GM12878 (cell line): Measurements from ENCODE around the gene SGCD. TPM values are rescaled to one million over a fixed set of nuclear protein-coding genes. Genes with fewer than 3 reads are reported as not detected.

Experiments
- ATAC-seq: fragments of 200-7000 bp; cut with Tn5 transposase; 3 replicates; pipeline ENCODE4 v1.9.1; 2020; ENCODE audit warnings: mild to moderate bottlenecking, moderate library complexity
- BruUV-seq: library from RNA; stranded (reverse); fragments of 400-500 nt; replicated peaks from 2 replicates; lab custom pipeline; 2021; lab: Mats Ljungman, UMichigan
- CTCF ChIA-PET: fragments of 300-600 bp; sonication (Branson Sonifier 250); formaldehyde crosslinking; extraction: SDS; loops from one replicate; lab custom pipeline; 2021; ENCODE audit warnings: inconsistent platforms; lab: Yijun Ruan, JAX
- POLR2A ChIA-PET: fragments of 350-600 bp; formaldehyde crosslinking; extraction: SDS; loops from one replicate; lab custom pipeline; 2021; ENCODE audit warnings: inconsistent platforms; lab: Charles Lee
- RAD21 ChIA-PET: fragments of 300-600 bp; sonication (Branson Sonifier 250); formaldehyde crosslinking; loops from one replicate; lab custom pipeline; 2023; ENCODE audit warnings: antibody characterized with exemption; ENCODE audit not compliant: unreplicated experiment; lab: Charles Lee
- SMC1A ChIA-PET: fragments of 300-600 bp; sonication (Branson Sonifier 250); formaldehyde crosslinking; loops from one replicate; lab custom pipeline; 2023; ENCODE audit not compliant: unreplicated experiment, uncharacterized antibody; lab: Charles Lee
- DNase-seq: peaks from one replicate; pipeline ENCODE4 v3.0.0-alpha.2; 2011; ENCODE audit warnings: low read depth, low spot score
- FAIRE-seq: peaks from 3 replicates; lab custom pipeline; 2011; peaks lifted over from hg19 to GRCh38; lab: Jason Lieb, UNC
- H2AFZ ChIP-seq: 2 replicates; pipeline ENCODE4 v1.6.0; 2011; ENCODE audit warnings: low read depth, low read length, control low read depth; ENCODE audit not compliant: control insufficient read depth
- H3K27ac ChIP-seq: 2 replicates; pipeline ENCODE4 v1.5.1; 2011; ENCODE audit warnings: control low read depth; ENCODE audit not compliant: control insufficient read depth, insufficient read depth
- H3K27me3 ChIP-seq, 2 experiments: replicated peaks in 1 of 2; 2 replicates each; pipeline versions ENCODE4 v1.6.0 to v1.6.1; 2011; ENCODE audit warnings: low read length in 1 of 2; ENCODE audit not compliant: control insufficient read depth in 2 of 2, insufficient read depth in 2 of 2
- H3K36me3 ChIP-seq, 2 experiments: 2 replicates each; pipeline ENCODE4 v1.5.1; 2011; ENCODE audit warnings: low read length in 1 of 2; ENCODE audit not compliant: control insufficient read depth in 2 of 2, insufficient read depth in 2 of 2
- H3K4me1 ChIP-seq: 2 replicates; pipeline ENCODE4 v1.6.1; 2011; ENCODE audit warnings: mild to moderate bottlenecking, low read length, moderate library complexity, mixed read lengths; ENCODE audit not compliant: control insufficient read depth, insufficient read depth
- H3K4me2 ChIP-seq: 2 replicates; pipeline ENCODE4 v1.6.0; 2011; ENCODE audit warnings: control low read depth; ENCODE audit not compliant: control insufficient read depth, insufficient read depth
- H3K4me3 ChIP-seq: fragments of 200-600 bp; sonication (generic); 2 replicates; pipeline ENCODE4 v1.5.1; 2016
- H3K79me2 ChIP-seq: 2 replicates; pipeline ENCODE4 v1.6.0; 2011; ENCODE audit warnings: low read length; ENCODE audit not compliant: control insufficient read depth, insufficient read depth
- H3K9ac ChIP-seq: 2 replicates; pipeline ENCODE4 v1.8.0; 2011; ENCODE audit warnings: low read length, control low read depth, mixed read lengths; ENCODE audit not compliant: control insufficient read depth, insufficient read depth
- H3K9me3 ChIP-seq: replicated peaks from 3 replicates; pipeline ENCODE4 v1.5.1; 2011; ENCODE audit warnings: mild to moderate bottlenecking, low read length; ENCODE audit not compliant: control insufficient read depth, insufficient read depth
- H4K20me1 ChIP-seq: 2 replicates; pipeline ENCODE4 v1.6.0; 2011; ENCODE audit not compliant: control insufficient read depth, insufficient read depth
- EED ChIP-seq: sonication (generic); IDR thresholded peaks from 2 replicates; pipeline ENCODE4 v1.6.1; 2016; ENCODE audit warnings: antibody characterized with exemption, low read depth
- LARP7 ChIP-seq: fragments of 450-650 bp; IDR thresholded peaks from 2 replicates; pipeline ENCODE4 v1.6.1; 2017; ENCODE audit warnings: mild to moderate bottlenecking
- MXI1 ChIP-seq: fragments of 150-350 bp; IDR thresholded peaks from 2 replicates; pipeline ENCODE4 v1.6.1; 2011; ENCODE audit warnings: low read depth, mild to moderate bottlenecking, inconsistent platforms, low read length, improper control_type of control experiment
- POLR2AphosphoS5 ChIP-seq: IDR thresholded peaks from 2 replicates; pipeline ENCODE4 v1.6.1; 2011; ENCODE audit warnings: mild to moderate bottlenecking, low read length, inconsistent platforms
- RB1 ChIP-seq: fragments of 450-650 bp; formaldehyde crosslinking; IDR thresholded peaks from 2 replicates; pipeline ENCODE4 v1.6.1; 2017; ENCODE audit warnings: mild to moderate bottlenecking, borderline replicate concordance
- RCOR1 ChIP-seq: conservative IDR thresholded peaks from 2 replicates; pipeline ENCODE4 v1.6.1; 2012; ENCODE audit warnings: low read depth, low read length, improper control_type of control experiment
- RFX5 ChIP-seq: IDR thresholded peaks from 2 replicates; pipeline ENCODE4 v1.6.1; 2011; ENCODE audit warnings: low read depth, low read length, improper control_type of control experiment
- SREBF1 ChIP-seq: IDR thresholded peaks from 2 replicates; pipeline ENCODE4 v1.6.1; 2012; ENCODE audit warnings: mild to moderate bottlenecking, low read length
- ZNF384 ChIP-seq: IDR thresholded peaks from 2 replicates; pipeline ENCODE4 v1.6.1; 2012; ENCODE audit warnings: low read depth, mild to moderate bottlenecking, low read length, improper control_type of control experiment, borderline replicate concordance
- WGBS: methylation state at CpG from one replicate; pipeline ENCODE4 v1.1.6; 2016; ENCODE audit warnings: low lambda C conversion rate; ENCODE audit not compliant: insufficient replicate concordance, insufficient coverage; ENCODE audit errors: missing lambda C conversion rate; 5-methylcytosine and 5-hydroxymethylcytosine counted together
- in situ Hi-C: fragments of 300-500 bp; cut with MboI; formaldehyde crosslinking; loops from 9 replicates; pipeline ENCODE4 v1.14.3; 2018; ENCODE audit warnings: mixed read lengths
- intact Hi-C: fragments of 100-400 bp; cut with micrococcal nuclease; formaldehyde crosslinking; loops from one replicate; pipeline ENCODE4 v1.14.2; 2022; ENCODE audit not compliant: unreplicated experiment
- polyA plus RNA-seq, 11 experiments: library from polyadenylated mRNA; depleted of rRNA in 4 of 11; unstranded in 6 of 11; stranded (reverse) in 5 of 11; fragments of >200 nt; fragmentation: Nextera tagmentation in 4 of 11; fragmentation: Illumina TruSeq in 1 of 11; extraction: Ambion mirVana in 4 of 11; extraction: Trizol in 1 of 11; gene quantifications; 1 replicate in 1 of 11; 2 replicates in 10 of 11; pipeline versions ENCODE4 v1.2.1 to v1.2.3, GENCODE V29; 2011 to 2016; ENCODE audit warnings: inconsistent platforms in 2 of 11, missing spikeins in 2 of 11, low read depth in 1 of 11
- total RNA-seq, 4 experiments: library from RNA; depleted of rRNA in 3 of 4; stranded (reverse); fragments of >200 nt in 3 of 4; fragmentation: Illumina TruSeq in 1 of 4; extraction: Trizol in 1 of 4; gene quantifications; 2 replicates each; pipeline versions ENCODE4 v1.2.1 to v1.2.3, GENCODE V29; 2013 to 2021
- TF ChIP-seq, protein P1 (sequence below): fragments of 450-650 bp; IDR thresholded peaks from 2 replicates; pipeline ENCODE4 v1.6.1; 2017; ENCODE audit warnings: mild to moderate bottlenecking, moderate library complexity
- TF ChIP-seq, protein P2 (sequence below): fragments of 450-650 bp; IDR thresholded peaks from 2 replicates; pipeline ENCODE4 v1.6.1; 2017; ENCODE audit warnings: borderline replicate concordance
- TF ChIP-seq, protein P3 (sequence below): IDR thresholded peaks from 2 replicates; pipeline ENCODE4 v1.6.1; 2011; ENCODE audit warnings: borderline replicate concordance, low read depth, mild to moderate bottlenecking, moderate library complexity, mixed read lengths, low read length; ENCODE audit not compliant: insufficient read depth; ENCODE audit errors: extremely low read length

SGCD gene
- total and polyA plus RNA-seq, 10 of the 15 experiments (the other 5 are each of a cell fraction or from before 2014, with no cell fraction given), result 0.06 TPM; not detected in 9

- Histone ChIP-seq H2AFZ (no peak overlapping the region), H3K4me2 (no peak overlapping the region)
- intact Hi-C loops, result no loop called here
- DNase-seq, result no peak
- no peak for TF ChIP-seq EED
- TF ChIP-seq, protein P1, sequence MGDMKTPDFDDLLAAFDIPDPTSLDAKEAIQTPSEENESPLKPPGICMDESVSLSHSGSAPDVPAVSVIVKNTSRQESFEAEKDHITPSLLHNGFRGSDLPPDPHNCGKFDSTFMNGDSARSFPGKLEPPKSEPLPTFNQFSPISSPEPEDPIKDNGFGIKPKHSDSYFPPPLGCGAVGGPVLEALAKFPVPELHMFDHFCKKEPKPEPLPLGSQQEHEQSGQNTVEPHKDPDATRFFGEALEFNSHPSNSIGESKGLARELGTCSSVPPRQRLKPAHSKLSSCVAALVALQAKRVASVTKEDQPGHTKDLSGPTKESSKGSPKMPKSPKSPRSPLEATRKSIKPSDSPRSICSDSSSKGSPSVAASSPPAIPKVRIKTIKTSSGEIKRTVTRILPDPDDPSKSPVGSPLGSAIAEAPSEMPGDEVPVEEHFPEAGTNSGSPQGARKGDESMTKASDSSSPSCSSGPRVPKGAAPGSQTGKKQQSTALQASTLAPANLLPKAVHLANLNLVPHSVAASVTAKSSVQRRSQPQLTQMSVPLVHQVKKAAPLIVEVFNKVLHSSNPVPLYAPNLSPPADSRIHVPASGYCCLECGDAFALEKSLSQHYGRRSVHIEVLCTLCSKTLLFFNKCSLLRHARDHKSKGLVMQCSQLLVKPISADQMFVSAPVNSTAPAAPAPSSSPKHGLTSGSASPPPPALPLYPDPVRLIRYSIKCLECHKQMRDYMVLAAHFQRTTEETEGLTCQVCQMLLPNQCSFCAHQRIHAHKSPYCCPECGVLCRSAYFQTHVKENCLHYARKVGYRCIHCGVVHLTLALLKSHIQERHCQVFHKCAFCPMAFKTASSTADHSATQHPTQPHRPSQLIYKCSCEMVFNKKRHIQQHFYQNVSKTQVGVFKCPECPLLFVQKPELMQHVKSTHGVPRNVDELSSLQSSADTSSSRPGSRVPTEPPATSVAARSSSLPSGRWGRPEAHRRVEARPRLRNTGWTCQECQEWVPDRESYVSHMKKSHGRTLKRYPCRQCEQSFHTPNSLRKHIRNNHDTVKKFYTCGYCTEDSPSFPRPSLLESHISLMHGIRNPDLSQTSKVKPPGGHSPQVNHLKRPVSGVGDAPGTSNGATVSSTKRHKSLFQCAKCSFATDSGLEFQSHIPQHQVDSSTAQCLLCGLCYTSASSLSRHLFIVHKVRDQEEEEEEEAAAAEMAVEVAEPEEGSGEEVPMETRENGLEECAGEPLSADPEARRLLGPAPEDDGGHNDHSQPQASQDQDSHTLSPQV, result no peak
- TF ChIP-seq RFX5, result no peak
- no peak for TF ChIP-seq POLR2AphosphoS5
- TF ChIP-seq SREBF1, result no peak
- TF ChIP-seq, protein P2, sequence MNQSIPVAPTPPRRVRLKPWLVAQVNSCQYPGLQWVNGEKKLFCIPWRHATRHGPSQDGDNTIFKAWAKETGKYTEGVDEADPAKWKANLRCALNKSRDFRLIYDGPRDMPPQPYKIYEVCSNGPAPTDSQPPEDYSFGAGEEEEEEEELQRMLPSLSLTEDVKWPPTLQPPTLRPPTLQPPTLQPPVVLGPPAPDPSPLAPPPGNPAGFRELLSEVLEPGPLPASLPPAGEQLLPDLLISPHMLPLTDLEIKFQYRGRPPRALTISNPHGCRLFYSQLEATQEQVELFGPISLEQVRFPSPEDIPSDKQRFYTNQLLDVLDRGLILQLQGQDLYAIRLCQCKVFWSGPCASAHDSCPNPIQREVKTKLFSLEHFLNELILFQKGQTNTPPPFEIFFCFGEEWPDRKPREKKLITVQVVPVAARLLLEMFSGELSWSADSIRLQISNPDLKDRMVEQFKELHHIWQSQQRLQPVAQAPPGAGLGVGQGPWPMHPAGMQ, result no peak
- no peak for TF ChIP-seq MXI1
- TF ChIP-seq LARP7, result no peak
- TF ChIP-seq RB1, result no peak
- no peak for TF ChIP-seq ZNF384
- TF ChIP-seq, protein P3, sequence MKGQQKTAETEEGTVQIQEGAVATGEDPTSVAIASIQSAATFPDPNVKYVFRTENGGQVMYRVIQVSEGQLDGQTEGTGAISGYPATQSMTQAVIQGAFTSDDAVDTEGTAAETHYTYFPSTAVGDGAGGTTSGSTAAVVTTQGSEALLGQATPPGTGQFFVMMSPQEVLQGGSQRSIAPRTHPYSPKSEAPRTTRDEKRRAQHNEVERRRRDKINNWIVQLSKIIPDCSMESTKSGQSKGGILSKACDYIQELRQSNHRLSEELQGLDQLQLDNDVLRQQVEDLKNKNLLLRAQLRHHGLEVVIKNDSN, result no peak
- TF ChIP-seq RCOR1, result no peak
- TF ChIP-seq, all 136 proteins: peak for 0
- no peaks in the 10 kb centered on the region for H3K79me2 ChIP-seq
- FAIRE-seq (no peak), ATAC-seq (no peak)
- H3K27ac ChIP-seq, result no peak overlapping the region
- H3K9ac ChIP-seq, result no peak overlapping the region
- CTCF ChIA-PET, result interaction anchor here (0.9 kb wide), 1 partner anchor 9 kb away, joined by 3 read pairs; no protein-coding TSS in a partner anchor
- H4K20me1 ChIP-seq, result no peaks in the 10 kb centered on the region
- no peaks in the 10 kb centered on the region for H3K27me3 ChIP-seq
- SMC1A ChIA-PET, result no interaction called here
- POLR2A ChIA-PET, result no interaction called here
- H3K9me3 ChIP-seq, result no peaks in the 10 kb centered on the region
- H3K4me3 ChIP-seq, result no peak overlapping the region
- H3K4me1 ChIP-seq, result no peaks in the 10 kb centered on the region
- in situ Hi-C loops, result no loop called here
- RAD21 ChIA-PET, result interaction anchor here (0.6 kb wide), 1 partner anchor 1245 kb away, joined by 3 read pairs; no protein-coding TSS in a partner anchor
- no peaks in the 10 kb centered on the region for H3K36me3 ChIP-seq
- 3% methylated on average over 3 of the region's 3 CpGs for WGBS
- no TSS peak for BruUV-seq
Observed at GRCh38 chr5:156753846-156754245, 426.9 kb downstream of the SGCD start.
